CD14-positive monocyte (primary cell): ENCODE results near the gene TPPP. TPM values are rescaled to one million over a fixed set of nuclear protein-coding genes. Genes with fewer than 3 reads are reported as not detected.

Experiments used
- DNase-seq, 3 donors: peaks; one replicate each; pipeline ENCODE4 v3.0.0-alpha.2; 2011 to 2022
- H2AFZ ChIP-seq: 2 replicates; pipeline ENCODE4 v1.6.0; 2012; ENCODE audit warnings: mild to moderate bottlenecking, low read depth, low read length, inconsistent platforms; ENCODE audit not compliant: insufficient read depth, poor library complexity, severe bottlenecking
- H3K27ac ChIP-seq, 2 donors: 1 replicate in 1 of 2; 2 replicates in 1 of 2; pipeline ENCODE4 v1.5.1; 2012 to 2013; ENCODE audit warnings: low read length in 2 of 2, control low read depth in 1 of 2, inconsistent platforms in 1 of 2, low read depth in 1 of 2, mild to moderate bottlenecking in 1 of 2
- H3K27me3 ChIP-seq, 2 donors: one replicate each; pipeline versions ENCODE4 v1.6.0 to v1.6.1; 2011 to 2013; ENCODE audit warnings: low read length in 2 of 2; ENCODE audit not compliant: control insufficient read depth in 2 of 2, insufficient read depth in 2 of 2
- H3K36me3 ChIP-seq, 2 donors: replicated peaks in 1 of 2; 1 replicate in 1 of 2; 2 replicates in 1 of 2; pipeline versions ENCODE4 v1.5.1 to v1.6.1; 2012 to 2013; ENCODE audit warnings: low read length in 2 of 2, control low read depth in 1 of 2, inconsistent platforms in 1 of 2, mild to moderate bottlenecking in 1 of 2; ENCODE audit not compliant: insufficient read depth in 2 of 2, control insufficient read depth in 1 of 2
- H3K4me1 ChIP-seq, 2 donors: 1 replicate in 1 of 2; 2 replicates in 1 of 2; pipeline versions ENCODE4 v1.5.1 to v1.6.1; 2012 to 2013; ENCODE audit warnings: low read length in 2 of 2, control low read depth in 1 of 2, inconsistent platforms in 1 of 2, mild to moderate bottlenecking in 1 of 2, moderate library complexity in 1 of 2; ENCODE audit not compliant: insufficient read depth in 2 of 2, control insufficient read depth in 1 of 2
- H3K4me2 ChIP-seq: replicated peaks from 2 replicates; pipeline ENCODE3; 2012; ENCODE audit warnings: low read length, moderate library complexity, mild to moderate bottlenecking; ENCODE audit not compliant: poor library complexity, severe bottlenecking; ENCODE audit errors: extremely low read depth
- H3K4me3 ChIP-seq, 3 experiments: fragments of 200-600 bp in 1 of 3; sonication (generic) in 1 of 3; replicated peaks in 1 of 3; 1 replicate in 2 of 3; 2 replicates in 1 of 3; pipeline ENCODE4 v1.5.1; 2011 to 2013; ENCODE audit warnings: low read length in 3 of 3, mild to moderate bottlenecking in 3 of 3, control low read depth in 2 of 3, low read depth in 2 of 3, inconsistent platforms in 1 of 3, moderate library complexity in 1 of 3
- H3K79me2 ChIP-seq: 2 replicates; pipeline ENCODE4 v1.6.0; 2012; ENCODE audit warnings: mild to moderate bottlenecking, control low read depth, inconsistent platforms, low read length, moderate library complexity; ENCODE audit not compliant: insufficient read depth
- H3K9ac ChIP-seq: 2 replicates; pipeline ENCODE4 v1.6.0; 2017; ENCODE audit warnings: low read length, mild to moderate bottlenecking; ENCODE audit not compliant: insufficient read depth, poor library complexity, severe bottlenecking
- H3K9me3 ChIP-seq, 2 donors: replicated peaks in 1 of 2; 1 replicate in 1 of 2; 2 replicates in 1 of 2; pipeline versions ENCODE4 v1.5.1 to v1.6.1; 2012 to 2013; ENCODE audit warnings: low read length in 2 of 2, control low read depth in 1 of 2; ENCODE audit not compliant: control insufficient read depth in 1 of 2, insufficient read depth in 1 of 2
- H4K20me1 ChIP-seq: 2 replicates; pipeline ENCODE4 v1.6.0; 2012; ENCODE audit warnings: mild to moderate bottlenecking, low read length, control low read depth, moderate library complexity; ENCODE audit not compliant: insufficient read depth
- H3K27ac Mint-ChIP-seq, 7 donors: one replicate each; pipeline ENCODE4 v1.8.0; 2020; ENCODE audit warnings: mild to moderate bottlenecking in 7 of 7, mixed read lengths in 7 of 7, moderate library complexity in 6 of 7, inconsistent platforms in 2 of 7
- H3K27me3 Mint-ChIP-seq, 3 donors: one replicate each; pipeline ENCODE4 v1.8.0; 2021 to 2022; ENCODE audit warnings: low read depth in 3 of 3, mild to moderate bottlenecking in 3 of 3, mixed read lengths in 3 of 3, moderate library complexity in 3 of 3, inconsistent platforms in 1 of 3
- H3K36me3 Mint-ChIP-seq, 2 donors: one replicate each; pipeline ENCODE4 v1.8.0; 2020; ENCODE audit warnings: mixed read lengths in 2 of 2, inconsistent platforms in 1 of 2, mild to moderate bottlenecking in 1 of 2
- H3K4me1 Mint-ChIP-seq: one replicate; pipeline ENCODE4 v1.8.0; 2020; ENCODE audit warnings: mild to moderate bottlenecking, mixed read lengths
- H3K4me3 Mint-ChIP-seq, 2 donors: one replicate each; pipeline ENCODE4 v1.8.0; 2020; ENCODE audit warnings: mild to moderate bottlenecking in 2 of 2, mixed read lengths in 2 of 2, moderate library complexity in 1 of 2
- H3K9me3 Mint-ChIP-seq, 7 donors: one replicate each; pipeline ENCODE4 v1.8.0; 2020 to 2022; ENCODE audit warnings: mixed read lengths in 7 of 7, mild to moderate bottlenecking in 6 of 7, moderate library complexity in 6 of 7, inconsistent platforms in 2 of 7
- CTCF ChIP-seq: fragments of 200-600 bp; IDR thresholded peaks from one replicate; pipeline ENCODE4 v1.8.0; 2022; ENCODE audit warnings: antibody characterized with exemption, mild to moderate bottlenecking
- WGBS: methylation state at CpG from one replicate; pipeline ENCODE4 v1.1.5; 2013; ENCODE audit warnings: missing lambda C conversion rate; ENCODE audit not compliant: insufficient coverage; 5-methylcytosine and 5-hydroxymethylcytosine counted together
- intact Hi-C, 2 donors: fragments of 100-400 bp; cut with micrococcal nuclease; formaldehyde crosslinking; loops; one replicate each; pipeline versions ENCODE4 v1.15.0 to v1.15.1; 2023
- polyA plus RNA-seq, 3 donors: library from polyadenylated mRNA; depleted of rRNA in 1 of 3; unstranded in 2 of 3; stranded (reverse) in 1 of 3; fragments of 300-500 nt in 2 of 3; fragments of >200 nt in 1 of 3; fragmentation: Illumina TruSeq in 2 of 3; gene quantifications; 1 replicate in 2 of 3; 2 replicates in 1 of 3; pipeline ENCODE4 v1.2.3, GENCODE V29; 2012 to 2021

Gene TPPP
- polyA plus RNA-seq, 3 donors = 0.02 to 0.17 (median 0.06) TPM

GRCh38 chr5:624118-624950 is 68.8 kb downstream of the TPPP start:
- Histone ChIP-seq H3K27me3 (no peaks in the 10 kb centered on the region), H3K36me3 (peaks cover 23 to 64% of the 10 kb centered on the region in 2 donors), H4K20me1 (no peaks in the 10 kb centered on the region), H3K4me2 (no peak overlapping the region), H3K4me1 (no peaks in the 10 kb centered on the region), H2AFZ (no peak overlapping the region), H3K27ac (no peak overlapping the region), H3K9ac (no peak overlapping the region), H3K79me2 (no peaks in the 10 kb centered on the region), H3K4me3 (no peak overlapping the region), H3K9me3 (no peaks in the 10 kb centered on the region)
- Mint-ChIP-seq H3K9me3 (no peaks in the 10 kb centered on the region), H3K36me3 (peaks cover 69 to 71% of the 10 kb centered on the region in 2 donors), H3K4me3 (no peak overlapping the region), H3K27ac (no peak overlapping the region), H3K4me1 (no peaks in the 10 kb centered on the region), H3K27me3 (peaks cover 0 to 2% (median 1%) of the 10 kb centered on the region in 3 donors)
- intact Hi-C loops = no loop called here
- DNase-seq = no peak
- 96% methylated on average over 37 of the region's 38 CpGs for WGBS
- no peak for TF ChIP-seq CTCF

- no peak overlapping the region for H3K9ac ChIP-seq
- no peak overlapping the region for H3K27ac ChIP-seq
- no peaks in the 10 kb centered on the region for H3K9me3 Mint-ChIP-seq
- no peaks in the 10 kb centered on the region for H4K20me1 ChIP-seq
- no peak for DNase-seq
- H3K9me3 ChIP-seq = no peaks in the 10 kb centered on the region
- no peaks in the 10 kb centered on the region for H3K79me2 ChIP-seq
- intact Hi-C loops = no loop called here
- H3K4me3 Mint-ChIP-seq = no peak overlapping the region
- H3K4me1 ChIP-seq = no peaks in the 10 kb centered on the region
- no peak overlapping the region for H3K4me3 ChIP-seq
- no peak overlapping the region for H3K4me2 ChIP-seq
- no peak overlapping the region for H3K27ac Mint-ChIP-seq
- H3K36me3 ChIP-seq = peaks cover 23 to 69% of the 10 kb centered on the region in 2 donors
- no peak for TF ChIP-seq CTCF
- peaks cover 0 to 2% (median 1%) of the 10 kb centered on the region in 3 donors for H3K27me3 Mint-ChIP-seq
- no peaks in the 10 kb centered on the region for H3K4me1 Mint-ChIP-seq
- no peaks in the 10 kb centered on the region for H3K27me3 ChIP-seq
- H2AFZ ChIP-seq = no peak overlapping the region
- WGBS = 100% methylated on average over 2 of the region's 13 CpGs
- peaks cover 72 to 77% of the 10 kb centered on the region in 2 donors for H3K36me3 Mint-ChIP-seq
Observed at GRCh38 chr5:623531-623930, 69.6 kb downstream of the TPPP start.
